C4-2B (cell line): Measurements from ENCODE around the gene NALF2.

Experiments
- ZFX ChIP-seq: fragments of 450-650 bp; IDR thresholded peaks from 2 replicates; pipeline ENCODE4 v1.6.1; 2017
- TF ChIP-seq, protein P1 (sequence below): fragments of 450-650 bp; conservative IDR thresholded peaks from 2 replicates; pipeline ENCODE4 v1.5.1; 2017; ENCODE audit warnings: mild to moderate bottlenecking

DNA sequence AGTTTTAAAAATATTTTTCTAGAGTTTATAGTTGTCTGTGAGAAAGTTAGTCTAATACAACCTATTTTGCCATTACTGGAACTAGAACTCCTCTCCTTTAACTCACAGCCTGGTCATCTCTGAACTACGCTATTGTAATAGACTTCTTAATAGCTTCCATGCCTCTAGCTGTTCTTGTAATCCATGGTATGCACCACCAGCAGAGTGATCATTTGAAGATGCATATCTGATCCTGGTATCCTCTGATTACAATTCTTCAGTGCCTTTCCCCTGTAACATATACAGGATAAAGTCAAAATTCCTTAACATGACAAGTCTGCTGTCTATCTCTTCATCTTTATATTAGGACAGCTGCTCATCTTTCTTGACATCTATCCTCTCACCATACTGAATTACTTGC, 37.6 kb upstream of the NALF2 start:
- TF ChIP-seq, protein P1, sequence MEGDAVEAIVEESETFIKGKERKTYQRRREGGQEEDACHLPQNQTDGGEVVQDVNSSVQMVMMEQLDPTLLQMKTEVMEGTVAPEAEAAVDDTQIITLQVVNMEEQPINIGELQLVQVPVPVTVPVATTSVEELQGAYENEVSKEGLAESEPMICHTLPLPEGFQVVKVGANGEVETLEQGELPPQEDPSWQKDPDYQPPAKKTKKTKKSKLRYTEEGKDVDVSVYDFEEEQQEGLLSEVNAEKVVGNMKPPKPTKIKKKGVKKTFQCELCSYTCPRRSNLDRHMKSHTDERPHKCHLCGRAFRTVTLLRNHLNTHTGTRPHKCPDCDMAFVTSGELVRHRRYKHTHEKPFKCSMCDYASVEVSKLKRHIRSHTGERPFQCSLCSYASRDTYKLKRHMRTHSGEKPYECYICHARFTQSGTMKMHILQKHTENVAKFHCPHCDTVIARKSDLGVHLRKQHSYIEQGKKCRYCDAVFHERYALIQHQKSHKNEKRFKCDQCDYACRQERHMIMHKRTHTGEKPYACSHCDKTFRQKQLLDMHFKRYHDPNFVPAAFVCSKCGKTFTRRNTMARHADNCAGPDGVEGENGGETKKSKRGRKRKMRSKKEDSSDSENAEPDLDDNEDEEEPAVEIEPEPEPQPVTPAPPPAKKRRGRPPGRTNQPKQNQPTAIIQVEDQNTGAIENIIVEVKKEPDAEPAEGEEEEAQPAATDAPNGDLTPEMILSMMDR, result no peak
- no peak for TF ChIP-seq ZFX
